ENCODE data around the gene TFPI.
A peak's percentile ranks its signal among the peaks of the same experiment; 100 is the strongest.

The TFPI gene

DNA sequence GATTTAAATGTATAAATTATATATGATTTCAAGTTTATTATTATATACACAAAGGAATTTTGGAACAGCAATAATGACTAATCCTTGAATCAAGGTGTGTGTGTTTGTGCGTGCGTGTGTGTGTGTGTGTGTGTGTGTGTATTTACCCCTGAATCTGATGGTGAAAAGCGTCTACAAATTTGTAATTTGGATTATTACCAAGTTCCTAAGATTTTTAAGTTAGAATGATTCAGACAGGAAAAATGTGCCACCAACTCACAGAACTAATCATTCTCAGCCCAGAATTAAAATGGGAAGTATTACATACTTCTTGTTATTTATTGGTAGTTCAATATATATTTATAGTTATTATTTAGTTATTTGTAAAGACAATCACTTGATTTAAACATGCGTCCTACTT is 118.5 kb downstream of the TFPI start:
- H3K27ac ChIP-seq = no peak overlapping the region
- DNase-seq (ENCODE audit: low read depth, low spot score) = no peak

GRCh38 chr2:187435078-187435477 is 119.2 kb downstream of the TFPI start:
- no peak overlapping the region for H3K27ac ChIP-seq
- no peak for DNase-seq (ENCODE audit: low read depth, low spot score)

DNA sequence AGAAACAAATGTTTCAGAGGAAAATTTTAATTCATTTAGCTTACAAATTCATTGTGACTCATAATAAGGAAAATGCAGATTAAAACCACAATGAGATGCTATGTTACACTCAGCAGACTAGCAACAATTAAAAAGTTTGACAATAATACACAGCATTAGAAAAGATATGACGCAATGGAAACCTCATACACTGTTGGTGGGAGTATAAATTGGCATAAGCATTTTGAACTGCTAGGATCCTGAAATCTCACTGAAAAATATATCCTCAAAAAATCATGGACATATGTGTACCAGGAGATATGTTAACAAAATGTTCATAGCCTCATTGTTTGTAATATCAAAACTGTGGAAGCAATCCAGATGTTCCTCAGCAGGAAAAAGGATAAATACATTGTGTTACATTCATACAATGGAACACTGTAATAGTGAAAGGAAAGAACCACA is 119.9 kb downstream of the TFPI start:
- H3K27ac ChIP-seq = no peak overlapping the region
- no peak for DNase-seq (ENCODE audit: low read depth, low spot score)

DNA sequence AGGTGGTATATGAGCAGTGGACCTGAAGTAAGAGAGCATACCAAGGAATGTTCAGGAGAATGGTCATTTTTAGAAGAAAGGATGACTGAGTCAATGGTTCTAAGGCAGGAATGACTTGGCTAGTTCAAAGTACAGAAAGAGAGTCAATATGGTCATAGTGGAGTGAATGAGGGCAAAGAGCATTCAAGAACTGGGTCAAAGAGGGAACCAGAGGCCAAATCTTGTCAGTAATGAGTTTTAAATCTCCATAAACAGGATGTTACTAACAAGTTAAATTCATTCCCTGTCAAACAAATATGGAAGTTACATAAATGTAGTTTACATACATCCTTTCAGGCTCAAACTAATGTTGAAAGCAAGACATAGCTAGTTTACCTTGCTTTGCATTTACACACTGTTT is 122.3 kb downstream of the TFPI start:
- no peak overlapping the region for H3K27ac ChIP-seq

DNA sequence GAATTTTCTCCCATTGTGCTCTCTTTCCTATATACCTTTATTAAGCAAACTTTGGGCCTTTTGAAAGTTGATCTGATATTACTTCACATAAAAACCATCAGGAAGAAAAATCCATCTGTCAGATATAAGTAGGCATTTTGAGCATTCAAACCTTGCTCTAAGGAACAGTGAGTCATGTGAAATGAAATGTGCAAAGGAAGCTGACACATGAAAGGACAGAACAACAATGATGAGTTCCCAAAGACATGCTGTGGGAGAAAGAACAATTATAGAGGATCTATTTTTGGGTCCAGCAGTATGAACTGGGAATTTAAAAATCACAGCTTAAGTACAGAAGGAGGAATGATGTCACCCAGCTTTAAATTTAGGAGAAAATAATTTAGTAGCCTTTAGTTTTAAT is 124.2 kb downstream of the TFPI start:
- peak; percentile 26 for DNase-seq (ENCODE audit: low read depth, low spot score)
- H3K27ac ChIP-seq = peak overlapping the region; percentile 27

More for the DNA sequence above, 122.3 kb downstream of the TFPI start:
- DNase-seq (ENCODE audit: low read depth, low spot score) = no peak

GRCh38 chr2:187424146-187424545 is 130.1 kb downstream of the TFPI start:
- no peak for DNase-seq (ENCODE audit: low read depth, low spot score)
- H3K27ac ChIP-seq = peak overlapping the region; percentile 29

DNA sequence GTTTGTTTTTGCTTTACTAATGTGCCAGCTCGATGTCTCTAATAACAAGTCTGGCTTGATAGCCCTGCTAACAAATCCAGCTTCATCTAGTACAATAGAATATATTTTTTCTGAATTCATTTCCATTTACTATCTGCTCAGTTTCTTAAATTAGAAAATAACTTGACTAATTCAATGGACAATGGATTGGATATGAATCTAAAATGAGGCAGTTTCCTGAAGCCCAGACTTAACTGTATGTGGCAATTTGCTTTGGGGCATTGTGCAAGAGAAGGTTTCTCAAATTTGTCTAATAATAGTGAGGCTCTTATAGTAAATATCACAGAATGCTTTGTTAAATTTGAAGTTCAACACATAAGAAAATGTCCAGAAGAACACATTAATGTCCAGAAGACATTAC is 132.0 kb downstream of the TFPI start:
- H3K27ac ChIP-seq = no peak overlapping the region
- DNase-seq (ENCODE audit: low read depth, low spot score) = no peak

- no peak for DNase-seq (ENCODE audit: low read depth, low spot score)
- H3K27ac ChIP-seq = no peak overlapping the region
Measured at GRCh38 chr2:187421519-187421918, 132.7 kb downstream of the TFPI start.

- no peak overlapping the region for H3K27ac ChIP-seq
- DNase-seq (ENCODE audit: low read depth, low spot score) = no peak
Measured at GRCh38 chr2:187419808-187420207, 134.4 kb downstream of the TFPI start.

GRCh38 chr2:187415449-187415848 is 138.8 kb downstream of the TFPI start:
- H3K27ac ChIP-seq = no peak overlapping the region
- DNase-seq (ENCODE audit: low read depth, low spot score) = no peak

Measured in epithelial cell of prostate (primary cell).